SW 1271 (cell line): ENCODE results near the gene NTN1.
"Not testable (repeated sequence)": the region's sequence is repeated elsewhere in the genome, so short reads cannot be mapped to it uniquely, and the experiment has no call there.

Experiments used
- DNase-seq, 2 experiments: peaks; one replicate each; lab custom pipeline; 2025; lab: John Stamatoyannopoulos, UW

The NTN1 gene

GRCh38 chr17:9087921-9088320 is 66.6 kb downstream of the NTN1 start:
- DNase-seq, result no peak

DNA sequence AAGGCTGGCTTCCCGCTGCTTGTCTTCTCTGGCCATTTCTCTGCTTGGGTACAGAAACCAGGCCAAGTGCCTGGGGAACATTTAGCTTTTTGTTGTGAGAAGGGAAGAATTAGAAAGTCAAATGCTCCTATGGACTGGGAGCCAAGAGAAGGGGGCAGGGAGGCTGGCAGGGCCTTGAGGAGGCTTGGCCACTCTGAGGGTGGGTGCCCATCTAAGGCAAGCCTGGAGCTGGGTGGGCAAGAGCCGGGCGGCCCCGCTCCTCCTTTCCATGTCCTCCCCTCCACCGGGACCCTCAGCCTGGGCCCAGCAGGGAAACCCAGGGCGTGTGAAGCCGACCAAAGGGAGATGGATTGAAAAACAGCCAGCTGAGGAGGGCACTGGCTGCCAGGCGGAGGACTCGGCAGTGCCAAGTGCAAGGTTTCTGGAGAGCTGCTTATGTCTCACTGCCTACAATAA is 69.4 kb downstream of the NTN1 start:
- DNase-seq, result no peak

DNA sequence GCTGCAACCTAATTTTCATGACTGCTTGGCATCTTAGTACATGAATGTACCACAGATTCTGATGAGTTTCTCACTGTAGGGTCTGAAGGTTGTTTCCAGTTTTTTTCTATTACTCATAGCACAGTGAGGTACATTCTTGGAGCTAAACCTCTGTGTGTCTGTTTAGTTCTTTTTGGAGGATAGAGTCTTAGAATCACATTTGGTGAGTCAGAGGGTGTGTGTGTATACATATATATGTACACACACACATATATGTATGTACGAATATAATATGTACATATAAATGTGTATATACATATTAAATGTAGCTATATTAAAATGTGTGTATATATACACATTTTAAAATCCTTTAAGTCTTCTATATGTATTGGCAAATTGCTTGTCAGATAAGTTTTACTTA is 72.9 kb downstream of the NTN1 start:
- DNase-seq, result no peak

- no peak for DNase-seq
Measured at GRCh38 chr17:9095390-9095789, 74.1 kb downstream of the NTN1 start.

GRCh38 chr17:9098242-9098825 is 77.0 kb downstream of the NTN1 start:
- no peak for DNase-seq

- DNase-seq, result no peak
Measured at GRCh38 chr17:9101356-9101755, 80.0 kb downstream of the NTN1 start.

GRCh38 chr17:9103193-9103592 is 81.9 kb downstream of the NTN1 start:
- DNase-seq, result not testable (repeated sequence)

GRCh38 chr17:9104370-9105041 is 83.2 kb downstream of the NTN1 start:
- no peak for DNase-seq

- no peak for DNase-seq
Measured at GRCh38 chr17:9105068-9105868, 84.0 kb downstream of the NTN1 start.

DNA sequence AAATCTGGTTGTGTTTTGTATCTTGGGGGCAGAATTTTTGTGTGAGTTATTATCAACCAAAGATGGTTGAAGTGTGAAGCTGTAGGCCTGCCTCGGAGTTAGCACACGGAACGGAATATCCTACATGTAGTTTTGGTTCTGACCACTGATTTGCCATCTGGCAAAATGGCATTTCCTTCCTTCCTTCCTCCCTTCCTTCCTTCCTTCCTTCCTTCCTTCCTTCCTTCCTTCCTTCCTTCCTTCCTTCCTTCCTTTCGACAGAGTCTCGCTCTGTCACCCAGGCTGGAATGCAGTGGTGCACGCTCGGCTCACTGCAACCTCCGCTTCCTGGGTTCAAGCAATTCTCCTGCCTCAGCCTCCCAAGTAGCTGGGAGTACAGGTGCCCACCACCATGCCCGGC is 85.0 kb downstream of the NTN1 start:
- DNase-seq, result not testable (repeated sequence)

- DNase-seq, result no peak
Measured at GRCh38 chr17:9107527-9107926, 86.2 kb downstream of the NTN1 start.

DNA sequence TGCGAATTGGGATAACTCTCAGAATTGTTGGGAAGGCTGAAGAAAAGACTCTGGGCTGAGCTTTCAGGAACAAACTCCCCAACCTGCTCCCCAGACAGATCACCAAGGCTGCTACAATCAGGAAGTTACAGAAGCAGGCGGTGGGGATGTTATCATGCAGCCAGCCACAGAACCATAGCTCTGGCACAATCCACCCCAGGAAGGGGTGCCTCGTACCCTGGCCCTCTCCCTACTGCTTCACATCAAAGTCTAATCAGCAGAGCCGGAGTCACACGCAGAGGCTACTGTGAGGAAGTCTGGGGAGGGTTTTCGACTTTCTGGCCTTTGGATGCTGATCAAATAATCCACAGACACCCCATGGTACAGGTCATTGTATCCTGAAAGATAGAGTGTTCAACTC is 86.8 kb downstream of the NTN1 start:
- DNase-seq, result no peak

DNA sequence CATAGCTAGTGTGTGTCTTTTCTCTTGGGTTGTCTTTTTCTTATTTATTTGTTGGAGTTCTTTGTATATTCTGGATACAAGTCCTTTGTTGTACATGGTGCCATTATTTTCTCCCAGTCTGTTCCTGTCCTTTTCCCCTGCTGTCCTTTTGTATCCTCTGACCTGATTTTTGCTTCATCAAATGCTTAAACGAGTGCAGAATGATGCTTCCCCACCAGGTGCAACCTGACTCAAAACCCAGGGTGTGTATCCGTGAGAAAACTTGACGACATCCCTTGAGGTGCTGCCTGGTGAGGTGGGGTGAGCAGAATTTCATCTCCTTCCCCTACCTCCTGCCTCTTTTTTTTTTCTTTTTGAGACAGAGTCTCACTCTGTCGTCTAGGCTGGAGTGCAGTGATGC is 88.6 kb downstream of the NTN1 start:
- DNase-seq, result no peak

- DNase-seq, result no peak
Measured at GRCh38 chr17:9110501-9110900, 89.2 kb downstream of the NTN1 start.

DNA sequence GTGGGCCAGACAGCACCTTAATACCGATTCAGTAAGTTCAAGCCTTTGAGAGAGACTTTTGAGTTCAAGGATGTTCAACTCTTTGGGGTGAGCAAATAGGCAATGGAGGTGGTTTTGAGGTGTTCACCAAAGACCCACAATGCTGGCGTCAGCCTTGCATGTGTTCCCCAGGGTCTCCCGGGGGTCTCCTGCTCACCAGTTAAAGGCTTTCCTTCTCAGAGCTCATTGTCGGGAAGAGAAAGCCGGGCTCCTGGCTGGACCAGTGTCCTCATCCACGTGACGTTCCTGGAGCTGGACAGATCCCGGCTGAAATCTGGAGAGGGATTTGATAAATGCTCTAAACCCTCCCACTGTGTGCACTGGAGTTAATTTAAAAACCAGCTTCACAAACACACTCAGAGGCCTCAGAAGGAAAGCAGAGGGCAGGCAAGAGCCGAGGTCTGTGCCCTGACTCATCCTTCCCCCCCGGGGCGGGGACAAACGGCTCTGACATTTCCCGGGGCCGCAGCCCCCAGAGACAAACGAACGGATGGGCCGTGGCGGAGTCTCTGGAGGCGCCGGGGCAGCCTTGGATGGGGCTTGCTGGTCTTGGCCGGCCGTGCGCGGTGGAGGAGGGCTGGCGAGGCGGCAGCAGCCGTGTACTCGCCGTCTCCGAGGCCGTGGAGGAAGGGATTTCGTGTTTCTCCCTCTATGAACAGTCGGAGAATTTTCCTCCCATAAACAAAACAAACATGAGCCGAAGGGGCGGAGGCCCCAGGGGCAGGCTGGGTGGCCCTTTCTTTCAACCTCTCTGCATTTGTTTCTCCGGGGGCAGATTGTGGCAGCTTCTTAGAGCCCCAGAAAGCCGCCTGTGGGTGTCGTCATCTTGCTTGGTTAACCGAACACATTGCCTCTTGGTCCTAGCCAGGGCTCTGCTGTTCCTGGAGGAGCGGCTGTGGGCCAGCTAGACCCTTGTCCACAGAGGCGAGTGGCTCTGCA is 94.2 kb downstream of the NTN1 start:
- DNase-seq, result no peak

GRCh38 chr17:9116311-9116835 is 95.1 kb downstream of the NTN1 start:
- DNase-seq, result no peak

GRCh38 chr17:9116861-9117568 is 95.7 kb downstream of the NTN1 start:
- DNase-seq, result no peak

DNA sequence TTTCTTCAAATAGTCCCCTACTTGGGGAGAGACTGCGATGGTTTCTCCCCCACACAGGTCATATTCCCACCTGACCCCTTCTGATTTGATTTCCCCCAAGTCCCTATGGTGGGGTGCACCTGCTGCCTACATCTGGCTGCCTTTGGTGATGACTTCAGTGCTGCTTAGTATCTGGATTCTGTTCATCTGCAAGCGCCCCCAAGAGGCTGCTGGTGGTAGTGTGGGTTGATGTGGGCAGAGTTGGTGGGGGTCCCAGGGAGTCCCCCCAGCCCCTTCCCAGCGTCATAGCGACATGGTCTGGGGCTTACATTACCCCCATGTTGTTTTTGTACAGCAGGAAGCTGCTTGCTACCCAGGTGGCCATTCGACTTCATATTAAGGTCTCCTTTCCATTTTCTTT is 99.2 kb downstream of the NTN1 start:
- no peak for DNase-seq

DNA sequence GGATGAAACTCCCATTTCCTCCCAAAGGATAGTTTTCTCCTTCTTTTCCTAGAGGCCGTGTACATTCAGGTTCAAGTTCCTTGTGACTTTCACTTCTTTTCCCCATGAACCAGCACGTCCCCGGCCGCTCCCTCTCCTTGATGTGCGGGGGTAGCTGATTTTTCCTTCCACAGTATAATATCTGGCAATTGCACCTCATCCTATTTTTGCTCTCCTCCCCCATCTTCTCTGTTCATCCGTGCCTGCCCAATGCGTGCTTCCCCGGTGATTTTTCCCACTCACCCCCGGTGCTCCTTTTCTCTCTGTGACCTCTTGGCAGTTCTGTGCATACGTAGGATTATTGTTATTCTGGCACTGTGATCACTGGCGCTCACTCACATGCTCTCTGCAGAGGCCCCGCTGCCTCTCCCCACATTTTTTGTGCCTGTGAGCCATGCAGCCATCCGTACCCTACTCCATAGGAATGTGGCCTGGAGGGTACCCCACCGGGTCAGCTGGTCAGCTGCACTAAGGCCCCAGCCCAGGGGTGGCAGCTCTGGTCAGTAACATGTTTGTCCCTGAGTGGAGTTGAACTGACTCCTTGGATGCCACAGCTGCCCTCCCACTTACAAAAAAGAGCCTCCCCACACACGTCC is 100.0 kb downstream of the NTN1 start:
- DNase-seq, result no peak
